ENCODE measurements around the gene TMEM121B. TPM values are rescaled to one million over a fixed set of nuclear protein-coding genes. Genes with fewer than 3 reads are reported as not detected.
A peak's percentile ranks its signal among the peaks of the same experiment; 100 is the strongest.

TMEM121B gene
- total and polyA plus RNA-seq, 9 donors = 0.12 to 1.1 (median 0.53) TPM

GRCh38 chr22:17109976-17110375 lies 11.2 kb downstream of the TMEM121B start:
- no peaks in the 10 kb centered on the region for H3K4me1 ChIP-seq (ENCODE audit: insufficient read depth)
- TF ChIP-seq CTCF (IDR thresholded peaks at IDR 0.05) = no peak
- no peak for TF ChIP-seq POLR2A (IDR thresholded peaks at IDR 0.05)
- TF ChIP-seq EP300 (IDR thresholded peaks at IDR 0.05) = no peak
- H3K27me3 ChIP-seq = no peaks in the 10 kb centered on the region
- intact Hi-C loops (cut with DNase I) = no loop called here
- no peak for DNase-seq
- H3K9me3 ChIP-seq = no peaks in the 10 kb centered on the region
- no peaks in the 10 kb centered on the region for H3K36me3 ChIP-seq
- H3K4me3 ChIP-seq = no peak overlapping the region
- WGBS, 3 donors = 87 to 90% (median 89%) methylated on average over 16 of the region's 16 CpGs
- H3K27ac ChIP-seq = no peak overlapping the region

GRCh38 chr22:17109113-17109865 lies 11.9 kb downstream of the TMEM121B start:
- no peak overlapping the region for H3K4me3 ChIP-seq
- H3K27me3 ChIP-seq = no peaks in the 10 kb centered on the region
- no peak for TF ChIP-seq CTCF (IDR thresholded peaks at IDR 0.05)
- no peak for TF ChIP-seq EP300 (IDR thresholded peaks at IDR 0.05)
- TF ChIP-seq POLR2A (IDR thresholded peaks at IDR 0.05) = no peak
- H3K36me3 ChIP-seq = no peaks in the 10 kb centered on the region
- H3K4me1 ChIP-seq (ENCODE audit: insufficient read depth) = no peaks in the 10 kb centered on the region
- WGBS, 3 donors = 88 to 90% (median 90%) methylated on average over 23 to 42 of the region's 42 CpGs
- H3K9me3 ChIP-seq = no peaks in the 10 kb centered on the region
- intact Hi-C loops (cut with DNase I) = no loop called here
- H3K27ac ChIP-seq = no peak overlapping the region
- no peak for DNase-seq

- Histone ChIP-seq H3K36me3 (no peaks in the 10 kb centered on the region), H3K27me3 (no peaks in the 10 kb centered on the region), H3K4me1 (ENCODE audit: insufficient read depth) (no peaks in the 10 kb centered on the region), H3K9me3 (no peaks in the 10 kb centered on the region), H3K27ac (no peak overlapping the region), H3K4me3 (no peak overlapping the region)
- TF ChIP-seq EP300 (IDR thresholded peaks at IDR 0.05) (no peak), CTCF (IDR thresholded peaks at IDR 0.05) (no peak), POLR2A (IDR thresholded peaks at IDR 0.05) (no peak)
- intact Hi-C loops (cut with DNase I) = no loop called here
- 95% methylated on average over 46 to 66 of the region's 66 CpGs for WGBS, 3 donors
- peak in 1 of 5 donors; percentile 21 for DNase-seq
Measured at GRCh38 chr22:17108256-17109112, 12.7 kb downstream of the TMEM121B start.

GRCh38 chr22:17107547-17107810 lies 13.7 kb downstream of the TMEM121B start:
- H3K36me3 ChIP-seq = no peaks in the 10 kb centered on the region
- H3K4me1 ChIP-seq (ENCODE audit: insufficient read depth) = no peaks in the 10 kb centered on the region
- H3K4me3 ChIP-seq = no peak overlapping the region
- WGBS, 3 donors = 92 to 97% (median 97%) methylated on average over 6 of the region's 6 CpGs
- DNase-seq = no peak
- intact Hi-C loops (cut with DNase I) = no loop called here
- no peak for TF ChIP-seq EP300 (IDR thresholded peaks at IDR 0.05)
- no peak for TF ChIP-seq CTCF (IDR thresholded peaks at IDR 0.05)
- no peak for TF ChIP-seq POLR2A (IDR thresholded peaks at IDR 0.05)
- H3K27me3 ChIP-seq = no peaks in the 10 kb centered on the region
- H3K27ac ChIP-seq = no peak overlapping the region
- no peaks in the 10 kb centered on the region for H3K9me3 ChIP-seq
